Glutamatergic neuron (in vitro differentiated cells): ENCODE results near the gene MYBBP1A. TPM values are rescaled to one million over a fixed set of nuclear protein-coding genes. Genes with fewer than 3 reads are reported as not detected.

ENCODE experiments used
- DNase-seq: peaks from one replicate; pipeline ENCODE4 v3.0.0; 2022
- H3K27ac Mint-ChIP-seq: one replicate; pipeline ENCODE4 v1.8.0; 2020; ENCODE audit warnings: mild to moderate bottlenecking, mixed read lengths, inconsistent platforms; ENCODE audit not compliant: unreplicated experiment
- H3K27me3 Mint-ChIP-seq: one replicate; pipeline ENCODE4 v1.8.0; 2020; ENCODE audit warnings: mild to moderate bottlenecking, moderate library complexity, mixed read lengths, inconsistent platforms; ENCODE audit not compliant: unreplicated experiment
- H3K36me3 Mint-ChIP-seq: one replicate; pipeline ENCODE4 v1.8.0; 2020; ENCODE audit warnings: mild to moderate bottlenecking, mixed read lengths, inconsistent platforms; ENCODE audit not compliant: unreplicated experiment
- H3K4me1 Mint-ChIP-seq: one replicate; pipeline ENCODE4 v1.8.0; 2020; ENCODE audit warnings: mild to moderate bottlenecking, low read depth, mixed read lengths, inconsistent platforms; ENCODE audit not compliant: unreplicated experiment
- H3K4me3 Mint-ChIP-seq: one replicate; pipeline ENCODE4 v1.8.0; 2020; ENCODE audit warnings: mild to moderate bottlenecking, mixed read lengths, inconsistent platforms; ENCODE audit not compliant: unreplicated experiment
- H3K9me3 Mint-ChIP-seq: one replicate; pipeline ENCODE4 v1.8.0; 2020; ENCODE audit warnings: mild to moderate bottlenecking, moderate library complexity, mixed read lengths, inconsistent platforms; ENCODE audit not compliant: unreplicated experiment
- CTCF ChIP-seq: fragments of 200-600 bp; sonication (generic); IDR thresholded peaks from one replicate; pipeline ENCODE4 v1.5.0; 2021; ENCODE audit not compliant: partially characterized antibody, unreplicated experiment
- total RNA-seq: library from RNA; stranded (reverse); fragmentation: NEBNext Ultra II Directional; extraction: Animal tissue kit (Norgen Biotek cat#: 25700); gene quantifications from one replicate; pipeline ENCODE4 v1.2.1, GENCODE V29; 2021; ENCODE audit not compliant: unreplicated experiment

Gene MYBBP1A
- total RNA-seq, 1 donor from 2014 or later: 44.8 TPM

DNA sequence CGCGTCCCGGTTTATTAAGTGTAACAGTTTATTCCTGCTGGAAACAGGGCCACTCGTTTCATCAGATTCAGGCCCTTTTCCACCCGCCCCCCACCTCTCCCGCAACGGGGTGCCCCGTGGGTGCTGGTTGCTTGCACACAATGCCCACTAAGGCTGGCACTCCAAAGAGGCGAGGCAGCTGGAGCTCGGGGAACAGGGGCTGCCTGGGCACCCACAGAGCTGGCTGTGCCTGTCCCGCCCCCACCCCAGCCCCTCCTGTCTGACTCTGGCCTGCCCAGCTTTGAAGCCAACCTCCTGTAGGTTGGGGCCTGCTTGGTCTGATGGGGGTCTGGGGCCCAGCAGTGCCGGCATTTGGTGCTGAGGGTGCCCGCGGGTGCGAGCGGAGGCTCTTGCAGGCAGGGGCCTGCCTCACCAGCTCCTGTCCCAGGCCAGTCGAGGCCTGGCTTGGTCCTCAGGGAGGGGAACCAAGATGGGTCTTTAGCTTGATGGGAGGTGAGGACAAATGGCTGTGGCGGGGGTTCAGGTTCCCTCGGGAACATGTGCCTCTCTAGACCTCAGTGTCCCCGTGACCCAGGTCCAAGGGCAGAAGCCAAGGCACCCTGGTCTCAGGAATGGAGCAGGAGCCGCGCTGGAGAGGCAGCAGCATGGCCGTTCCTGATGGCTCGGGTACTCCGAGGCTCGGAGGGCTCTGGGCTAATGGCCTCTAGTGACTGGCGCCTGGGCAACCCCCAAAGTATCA is 20.1 kb downstream of the MYBBP1A start:
- Mint-ChIP-seq H3K36me3 (peaks cover 5% of the 10 kb centered on the region), H3K4me3 (no peak overlapping the region), H3K27me3 (peaks cover 7% of the 10 kb centered on the region), H3K9me3 (peaks cover 6% of the 10 kb centered on the region), H3K27ac (no peak overlapping the region), H3K4me1 (peaks cover 3% of the 10 kb centered on the region)
- DNase-seq: no peak
- TF ChIP-seq CTCF: no peak

- peaks cover 6% of the 10 kb centered on the region for H3K9me3 Mint-ChIP-seq
- H3K4me1 Mint-ChIP-seq: peaks cover 6% of the 10 kb centered on the region
- peaks cover 9% of the 10 kb centered on the region for H3K27me3 Mint-ChIP-seq
- no peak for TF ChIP-seq CTCF
- H3K4me3 Mint-ChIP-seq: no peak overlapping the region
- no peak for DNase-seq
- peak overlapping the region; percentile 33 for H3K27ac Mint-ChIP-seq
- H3K36me3 Mint-ChIP-seq: peaks cover 5% of the 10 kb centered on the region
Observed at GRCh38 chr17:4534515-4534914, 20.7 kb downstream of the MYBBP1A start.

GRCh38 chr17:4533523-4534504 is 21.4 kb downstream of the MYBBP1A start:
- Mint-ChIP-seq H3K4me1 (peaks cover 7% of the 10 kb centered on the region), H3K4me3 (no peak overlapping the region), H3K27ac (peak overlapping the region; percentile 38), H3K9me3 (peaks cover 6% of the 10 kb centered on the region), H3K36me3 (peaks cover 5% of the 10 kb centered on the region), H3K27me3 (peaks cover 11% of the 10 kb centered on the region)
- no peak for TF ChIP-seq CTCF
- DNase-seq: no peak

GRCh38 chr17:4532860-4533522 is 22.2 kb downstream of the MYBBP1A start:
- Mint-ChIP-seq H3K27ac (peak overlapping the region; percentile 38), H3K9me3 (peaks cover 6% of the 10 kb centered on the region)
- no peak for DNase-seq

More at GRCh38 chr17:4532860-4533522, 22.2 kb downstream of the MYBBP1A start:
- peaks cover 7% of the 10 kb centered on the region for H3K4me1 Mint-ChIP-seq
- peaks cover 11% of the 10 kb centered on the region for H3K27me3 Mint-ChIP-seq
- no peak overlapping the region for H3K4me3 Mint-ChIP-seq
- H3K36me3 Mint-ChIP-seq: peaks cover 5% of the 10 kb centered on the region
- no peak for TF ChIP-seq CTCF
